Left ventricle myocardium inferior (tissue), 1 donor: ENCODE data around the gene SLC37A4. TPM values are rescaled to one million over a fixed set of nuclear protein-coding genes. Genes with fewer than 3 reads are reported as not detected.

Experiments used
- DNase-seq: peaks from one replicate; pipeline ENCODE4 v3.0.0-alpha.2; 2020
- H3K27ac ChIP-seq: fragments of 200-600 bp; replicated peaks from 2 replicates; pipeline ENCODE4 v1.8.0; 2021
- H3K27me3 ChIP-seq: fragments of 200-600 bp; 2 replicates; pipeline ENCODE4 v1.8.0; 2021; ENCODE audit warnings: low read depth
- H3K36me3 ChIP-seq: fragments of 200-600 bp; 2 replicates; pipeline ENCODE4 v1.8.0; 2021
- H3K4me1 ChIP-seq: fragments of 200-600 bp; 2 replicates; pipeline ENCODE4 v1.8.0; 2021
- H3K4me3 ChIP-seq: fragments of 200-600 bp; 2 replicates; pipeline ENCODE4 v1.8.0; 2021; ENCODE audit warnings: mild to moderate bottlenecking, moderate library complexity
- H3K9me3 ChIP-seq: fragments of 200-600 bp; replicated peaks from 2 replicates; pipeline ENCODE4 v1.8.0; 2021
- CTCF ChIP-seq: fragments of 200-600 bp; IDR thresholded peaks from 2 replicates; pipeline ENCODE4 v1.8.0; 2021; ENCODE audit warnings: antibody characterized with exemption, mild to moderate bottlenecking, borderline replicate concordance
- intact Hi-C: fragments of 100-400 bp; cut with micrococcal nuclease; formaldehyde crosslinking; loops from one replicate; pipeline ENCODE4 v1.11.0; 2022
- total RNA-seq: library from RNA; stranded (reverse); fragmentation: NEBNext Ultra II Directional; extraction: Animal tissue kit (Norgen Biotek cat#: 25700); gene quantifications from one replicate; pipeline ENCODE4 v1.2.1, GENCODE V29; 2021
- donor health status: DM: no; HTN: yes; CAD: no; lungs with severe emphysema.

The SLC37A4 gene
- total RNA-seq, 1 donor from 2014 or later: 5.4 TPM

GRCh38 chr11:119054418-119054817 lies 23.7 kb upstream of the SLC37A4 start:
- Histone ChIP-seq H3K9me3 (no peaks in the 10 kb centered on the region), H3K27ac (no peak overlapping the region), H3K27me3 (no peaks in the 10 kb centered on the region), H3K36me3 (peaks cover 61% of the 10 kb centered on the region), H3K4me3 (no peak overlapping the region), H3K4me1 (peaks cover 38% of the 10 kb centered on the region)
- no peak for TF ChIP-seq CTCF
- intact Hi-C loops: no loop called here
- DNase-seq: no peak

- Histone ChIP-seq H3K4me1 (peaks cover 27% of the 10 kb centered on the region), H3K9me3 (no peaks in the 10 kb centered on the region), H3K27me3 (no peaks in the 10 kb centered on the region), H3K27ac (no peak overlapping the region), H3K4me3 (no peak overlapping the region), H3K36me3 (peaks cover 82% of the 10 kb centered on the region)
- DNase-seq: no peak
- no peak for TF ChIP-seq CTCF
- intact Hi-C loops: no loop called here
Measured at GRCh38 chr11:119052163-119052814, 21.6 kb upstream of the SLC37A4 start.

- Histone ChIP-seq H3K4me1 (peaks cover 23% of the 10 kb centered on the region), H3K27me3 (no peaks in the 10 kb centered on the region), H3K4me3 (no peak overlapping the region), H3K9me3 (no peaks in the 10 kb centered on the region), H3K36me3 (peaks cover 89% of the 10 kb centered on the region), H3K27ac (no peak overlapping the region)
- DNase-seq: no peak
- intact Hi-C loops: no loop called here
- TF ChIP-seq CTCF: no peak
Measured at GRCh38 chr11:119051440-119052162, 20.9 kb upstream of the SLC37A4 start.

GRCh38 chr11:119049081-119049480 lies 18.4 kb upstream of the SLC37A4 start:
- intact Hi-C loops: no loop called here
- DNase-seq: no peak
- Histone ChIP-seq H3K27ac (no peak overlapping the region), H3K27me3 (no peaks in the 10 kb centered on the region), H3K9me3 (no peaks in the 10 kb centered on the region), H3K4me1 (peaks cover 3% of the 10 kb centered on the region), H3K4me3 (no peak overlapping the region), H3K36me3 (peaks cover 96% of the 10 kb centered on the region)
- no peak for TF ChIP-seq CTCF

GRCh38 chr11:119048644-119049043 lies 18.0 kb upstream of the SLC37A4 start:
- intact Hi-C loops: no loop called here
- H3K4me3 ChIP-seq: no peak overlapping the region
- peaks cover 91% of the 10 kb centered on the region for H3K36me3 ChIP-seq
- no peaks in the 10 kb centered on the region for H3K4me1 ChIP-seq
- TF ChIP-seq CTCF: no peak
- no peak overlapping the region for H3K27ac ChIP-seq
- H3K27me3 ChIP-seq: no peaks in the 10 kb centered on the region
- H3K9me3 ChIP-seq: no peaks in the 10 kb centered on the region
- no peak for DNase-seq
